HG03025 (cell line): ENCODE results near the gene USO1.
"Not testable (repeated sequence)": the region's sequence is repeated elsewhere in the genome, so short reads cannot be mapped to it uniquely, and the experiment has no call there.

ENCODE experiments used
- ATAC-seq: cut with Tn5 transposase; IDR thresholded peaks from one replicate; pipeline ENCODE4 v1.9.1; 2021; ENCODE audit warnings: mild to moderate bottlenecking, moderate library complexity; ENCODE audit not compliant: unreplicated experiment, low FRiP score

Gene USO1

DNA sequence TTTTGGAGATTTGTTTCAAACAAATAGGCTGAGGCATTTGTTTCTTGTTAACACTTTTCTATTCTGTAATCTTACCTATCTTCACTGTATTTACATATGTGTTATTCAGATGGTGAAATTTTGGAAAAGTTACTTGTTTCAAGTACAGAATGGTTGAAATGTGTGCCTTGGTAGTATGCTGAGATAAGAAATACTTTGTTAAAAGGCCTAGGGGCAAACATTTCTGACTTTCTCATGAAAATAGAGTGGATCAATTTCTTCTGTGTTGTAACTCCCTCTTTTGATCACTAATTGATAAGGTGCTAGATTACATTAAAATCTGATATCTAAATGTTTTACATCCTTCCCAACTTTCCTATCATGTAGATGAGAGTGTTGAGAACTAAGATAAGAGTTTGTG lies 18.1 kb downstream of the USO1 start:
- no peak for ATAC-seq

- ATAC-seq = no peak
Measured at GRCh38 chr4:75745161-75745560, 20.8 kb downstream of the USO1 start.

DNA sequence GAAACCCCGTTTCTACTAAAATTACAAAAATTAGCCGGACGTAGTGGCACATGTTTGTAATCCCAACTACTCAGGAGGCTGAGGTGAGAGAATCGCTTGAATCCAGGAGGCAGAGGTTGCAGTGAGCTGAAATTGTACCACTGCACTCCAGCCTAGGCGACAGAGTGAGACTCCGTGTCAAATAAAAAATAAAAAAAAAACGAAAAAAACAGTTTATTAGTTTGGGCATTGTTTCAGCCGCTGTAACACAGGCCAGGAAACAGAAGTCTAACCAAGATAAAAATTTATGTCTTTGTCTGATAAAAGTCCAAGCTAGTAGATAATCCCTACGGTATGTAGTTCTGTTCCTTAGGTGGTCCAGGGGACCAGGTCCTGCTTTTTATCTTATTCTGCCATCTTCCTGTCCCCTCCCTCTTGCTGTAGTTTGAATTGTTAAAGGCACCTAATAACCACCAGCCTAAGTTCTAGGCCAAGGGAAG lies 21.4 kb downstream of the USO1 start:
- no peak for ATAC-seq

GRCh38 chr4:75752637-75753036 lies 28.3 kb downstream of the USO1 start:
- ATAC-seq = no peak

- no peak for ATAC-seq
Measured at GRCh38 chr4:75769036-75769435, 44.7 kb downstream of the USO1 start.

DNA sequence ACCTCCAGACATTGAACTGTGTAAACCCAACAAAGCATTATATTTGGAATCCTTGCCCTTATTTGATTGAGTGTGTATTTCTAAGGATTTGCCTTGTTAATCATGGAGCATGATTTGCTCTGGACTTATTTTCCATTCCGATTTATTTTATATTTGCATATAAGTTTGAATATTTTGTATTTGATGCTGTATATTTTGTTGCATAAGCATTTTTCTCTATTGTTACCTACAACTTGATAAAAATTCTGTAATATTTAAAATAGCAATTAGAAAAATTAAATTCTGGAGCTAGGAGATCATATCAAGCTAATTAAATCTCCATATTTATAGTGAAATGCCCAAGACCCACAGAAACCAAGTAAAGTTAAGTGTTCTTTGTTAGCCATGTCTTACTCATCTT lies 47.2 kb downstream of the USO1 start:
- no peak for ATAC-seq

GRCh38 chr4:75777589-75777988 lies 53.2 kb downstream of the USO1 start:
- ATAC-seq = no peak

DNA sequence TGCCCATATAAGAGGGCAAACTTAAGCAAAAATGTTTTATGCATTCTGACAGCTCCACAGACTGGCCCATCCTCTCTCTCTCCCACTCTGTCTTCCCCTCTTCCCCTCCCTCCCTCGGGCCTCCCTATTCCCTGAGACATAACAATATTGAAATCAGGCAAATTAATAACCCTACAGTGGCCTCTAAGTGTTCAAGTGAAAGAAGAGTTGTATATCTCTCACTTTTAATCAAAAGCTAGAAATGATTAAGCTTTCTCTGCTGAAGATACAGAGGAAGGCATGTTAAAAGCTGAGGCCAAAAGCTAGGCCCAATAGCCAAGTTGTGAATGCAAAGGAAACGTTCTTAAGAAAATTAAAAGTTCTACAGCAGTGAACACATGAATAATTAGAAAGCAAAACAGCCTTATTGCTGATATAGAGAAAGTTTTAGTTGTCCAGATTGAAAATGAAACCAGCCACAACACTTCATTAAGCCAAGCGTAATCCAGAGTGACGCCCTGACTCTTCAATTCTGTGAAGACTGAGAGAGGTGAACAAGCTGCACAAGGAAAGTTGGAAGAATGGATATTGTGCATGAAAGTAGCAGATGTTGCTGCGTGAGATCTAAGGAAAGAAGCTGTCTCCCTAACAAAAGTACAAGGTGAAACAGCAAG lies 54.9 kb downstream of the USO1 start:
- ATAC-seq = no peak

DNA sequence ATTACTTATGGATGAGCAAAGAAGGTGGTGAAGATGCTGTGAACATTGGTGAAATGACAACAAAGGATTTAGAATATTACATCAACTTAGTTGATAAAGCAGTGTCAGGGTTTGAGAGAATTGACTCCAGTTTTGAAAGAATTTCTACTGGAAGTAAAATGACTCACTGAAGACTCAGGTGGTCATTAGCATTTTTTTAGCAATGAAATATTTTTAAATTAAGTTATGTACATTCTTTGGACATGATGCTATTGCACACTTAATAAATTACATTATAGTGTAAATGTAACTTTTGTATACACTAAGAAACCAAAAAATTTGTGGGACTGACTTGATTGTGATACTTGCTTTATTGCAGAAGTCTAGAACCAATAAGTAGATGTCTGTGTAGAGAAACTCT lies 56.9 kb downstream of the USO1 start:
- no peak for ATAC-seq

DNA sequence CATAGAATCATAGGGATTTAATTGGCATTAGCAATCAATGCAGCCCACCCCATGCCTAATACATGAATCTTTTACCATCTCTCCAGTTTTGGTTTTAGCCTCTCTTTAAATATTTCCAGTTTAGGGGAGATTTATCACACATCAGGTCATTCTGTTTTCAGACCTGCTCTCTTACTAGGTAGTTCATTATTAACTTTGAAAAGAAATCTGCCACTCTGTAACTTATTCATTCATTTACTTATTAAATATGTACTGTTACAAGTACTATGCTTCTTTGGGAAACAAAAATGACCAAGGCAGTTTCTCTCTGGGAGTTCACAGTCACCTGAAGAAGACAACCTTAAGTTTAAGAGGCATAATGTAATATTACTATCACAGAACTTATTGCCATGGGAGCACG lies 62.1 kb downstream of the USO1 start:
- ATAC-seq = no peak

DNA sequence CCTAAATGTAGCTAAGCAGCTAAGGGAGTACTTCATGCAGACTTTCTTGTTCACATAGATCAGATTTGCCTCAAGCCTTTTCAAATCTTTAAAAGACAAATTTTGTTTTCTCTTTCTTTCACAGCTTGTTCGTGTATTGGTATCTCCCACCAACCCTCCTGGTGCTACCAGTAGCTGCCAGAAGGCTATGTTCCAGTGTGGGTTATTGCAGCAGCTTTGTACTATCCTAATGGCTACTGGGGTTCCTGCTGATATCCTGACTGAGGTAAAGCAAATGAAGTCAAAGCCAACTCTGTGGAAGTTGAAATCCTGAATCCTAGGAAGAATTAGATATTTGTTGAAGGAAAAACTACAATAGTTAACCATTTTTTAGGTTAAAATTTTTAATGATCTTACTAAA lies 62.6 kb downstream of the USO1 start:
- ATAC-seq = no peak

DNA sequence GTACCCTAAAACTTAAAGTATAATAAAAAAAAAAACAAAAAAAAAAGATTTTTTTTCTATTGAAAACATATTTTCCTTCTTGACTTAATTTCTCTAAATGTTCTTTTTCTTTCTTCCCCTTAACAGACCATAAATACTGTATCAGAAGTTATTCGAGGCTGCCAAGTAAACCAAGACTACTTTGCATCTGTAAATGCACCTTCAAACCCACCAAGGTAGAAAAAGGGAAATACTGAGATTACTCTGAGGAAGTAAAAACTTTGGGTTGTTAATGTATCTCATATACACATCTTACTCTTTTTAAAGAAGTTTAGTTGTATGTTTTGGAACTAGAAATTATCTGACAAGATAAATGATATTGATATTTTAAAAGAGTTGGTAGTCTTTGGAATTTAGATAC lies 65.6 kb downstream of the USO1 start:
- no peak for ATAC-seq

GRCh38 chr4:75800972-75801371 lies 76.6 kb downstream of the USO1 start:
- no peak for ATAC-seq

DNA sequence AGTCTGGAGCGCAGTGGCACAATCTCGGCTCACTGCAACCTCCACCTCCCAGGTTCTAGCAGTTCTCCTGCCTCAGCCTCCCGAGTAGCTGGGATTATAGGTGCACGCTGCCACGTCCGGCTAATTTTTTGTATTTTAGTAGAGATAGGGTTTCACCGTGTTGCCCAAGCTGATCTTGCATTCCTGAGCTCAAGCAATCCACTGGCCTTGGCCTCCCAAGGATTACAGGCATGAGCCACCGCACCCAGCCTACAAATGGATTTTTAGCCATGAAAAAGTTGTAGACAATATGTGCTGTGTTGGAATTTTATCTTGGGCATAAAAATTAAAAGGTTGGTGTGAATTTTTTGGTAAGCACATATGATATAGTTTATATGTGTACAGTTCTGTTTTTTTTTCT lies 81.7 kb downstream of the USO1 start:
- not testable (repeated sequence) for ATAC-seq

- ATAC-seq = no peak
Measured at GRCh38 chr4:75817901-75818300, 93.5 kb downstream of the USO1 start.

GRCh38 chr4:75819121-75819520 lies 94.7 kb downstream of the USO1 start:
- ATAC-seq = no peak

DNA sequence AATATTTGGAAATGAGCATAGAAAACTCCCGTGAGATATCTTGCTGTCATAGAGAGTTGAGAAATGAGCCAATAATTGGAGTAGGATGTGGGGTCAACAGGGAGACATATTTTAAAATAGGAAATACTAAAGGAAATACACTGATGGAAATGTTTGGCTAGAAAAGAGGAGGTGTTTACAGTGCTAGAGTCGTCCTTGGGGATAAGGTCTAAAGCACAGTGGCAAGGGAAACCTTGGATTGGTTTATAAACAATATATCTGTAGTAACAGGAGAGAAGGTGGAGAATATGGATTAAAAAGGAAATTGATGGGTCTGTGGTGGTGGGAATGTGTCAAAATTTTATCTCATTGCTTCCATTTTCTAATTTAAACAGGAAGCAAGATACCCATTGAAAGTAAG lies 95.8 kb downstream of the USO1 start:
- ATAC-seq = no peak

GRCh38 chr4:75820676-75821075 lies 96.3 kb downstream of the USO1 start:
- no peak for ATAC-seq

DNA sequence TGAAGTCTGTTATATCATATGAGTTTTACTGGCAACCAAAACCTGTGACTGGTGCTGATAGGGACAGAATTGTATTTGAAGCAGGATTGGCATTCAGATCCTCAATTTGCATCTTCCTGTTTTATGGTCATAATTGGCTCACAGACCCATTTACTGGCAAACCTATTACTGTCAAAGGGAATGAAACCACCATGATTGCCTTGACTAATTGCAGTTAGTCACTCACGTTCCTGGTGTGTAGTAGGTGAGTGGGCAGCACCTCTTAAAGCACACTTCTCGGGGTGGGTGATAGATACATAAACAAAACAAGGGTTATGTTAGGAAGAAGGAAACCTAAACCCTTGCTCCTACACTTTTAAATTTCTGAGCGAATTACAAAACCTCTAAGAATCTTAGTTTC lies 96.8 kb downstream of the USO1 start:
- no peak for ATAC-seq

GRCh38 chr4:75821966-75822365 lies 97.6 kb downstream of the USO1 start:
- no peak for ATAC-seq

DNA sequence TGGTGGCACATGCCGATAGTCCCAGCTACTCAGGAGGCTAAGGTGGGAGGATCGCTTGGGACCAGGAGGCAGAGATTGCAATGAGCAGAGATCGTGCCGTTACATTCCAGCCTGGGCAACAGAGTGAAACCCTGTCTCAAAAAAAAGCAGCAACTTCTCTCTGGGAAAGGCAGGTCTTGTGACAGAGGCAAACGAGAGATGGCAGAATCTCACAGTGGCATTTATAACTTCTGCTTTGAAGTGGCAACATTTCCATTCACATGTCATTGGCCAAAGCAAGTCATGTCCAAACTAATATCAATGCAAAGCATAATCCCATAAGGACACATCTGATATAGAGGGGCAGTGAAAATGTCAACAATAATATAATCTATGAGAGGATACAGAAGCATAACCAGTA lies 98.0 kb downstream of the USO1 start:
- ATAC-seq = no peak

DNA sequence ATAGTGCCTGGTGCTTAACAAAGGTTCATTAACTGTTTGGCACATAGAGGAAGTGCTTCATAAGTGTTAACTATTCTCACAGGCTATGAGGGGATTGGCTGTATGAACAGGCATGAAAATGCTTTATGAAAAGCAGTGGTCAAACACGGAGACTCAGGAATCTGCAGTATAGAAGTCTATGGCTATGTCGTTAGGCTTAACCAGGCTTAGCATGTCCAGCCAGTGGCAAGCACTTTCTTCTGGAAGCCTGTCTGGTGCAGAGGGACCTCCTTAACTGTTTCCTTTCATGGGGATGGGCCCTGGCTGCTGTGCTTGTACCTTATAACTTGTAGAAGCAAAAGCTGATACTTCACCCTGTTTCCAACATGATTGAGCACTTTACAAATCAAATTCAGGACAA lies 99.4 kb downstream of the USO1 start:
- no peak for ATAC-seq

DNA sequence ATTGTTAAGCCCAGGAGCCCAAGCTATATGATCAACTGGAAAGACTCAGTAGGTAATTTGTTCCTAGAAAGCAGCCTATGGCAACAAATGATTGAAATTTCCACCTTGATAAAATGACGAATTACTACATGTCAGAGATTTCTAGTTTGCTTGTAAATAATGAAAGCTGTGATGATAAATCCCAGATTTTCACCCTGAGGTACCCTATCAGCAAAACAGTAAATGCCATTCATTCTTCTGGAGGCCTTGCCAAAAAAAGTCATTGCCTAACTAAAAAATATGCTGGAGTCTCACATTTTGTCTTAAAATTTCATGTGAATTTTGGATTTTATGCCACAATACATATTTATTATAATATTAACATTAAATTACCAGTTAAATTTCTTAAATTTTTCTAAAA lies 106.5 kb downstream of the USO1 start:
- no peak for ATAC-seq
